H9 (cell line): ENCODE results near the gene ANKRD23. TPM values are rescaled to one million over a fixed set of nuclear protein-coding genes. Genes with fewer than 3 reads are reported as not detected.

Source experiments
- DNase-seq: peaks from one replicate; pipeline ENCODE4 v3.0.0-alpha.2; 2017
- H2AFZ ChIP-seq: one replicate; pipeline ENCODE4 v1.6.1; 2013; ENCODE audit warnings: mild to moderate bottlenecking, low read length, control low read depth, moderate library complexity
- H2AK5ac ChIP-seq: 2 replicates; pipeline ENCODE4 v1.6.1; 2013; ENCODE audit warnings: low read length, control low read depth, mixed read lengths; ENCODE audit not compliant: insufficient read length
- H2BK120ac ChIP-seq: one replicate; pipeline ENCODE4 v1.6.1; 2013; ENCODE audit warnings: low read depth, mild to moderate bottlenecking, low read length, control low read depth, inconsistent platforms; ENCODE audit not compliant: poor library complexity, severe bottlenecking
- H2BK12ac ChIP-seq: 2 replicates; pipeline ENCODE4 v1.6.1; 2013; ENCODE audit warnings: low read length, control low read depth, mixed read lengths, low read depth; ENCODE audit not compliant: insufficient read length
- H2BK15ac ChIP-seq: 2 replicates; pipeline ENCODE4 v1.6.1; 2013; ENCODE audit warnings: low read depth, low read length, control low read depth
- H2BK20ac ChIP-seq: one replicate; pipeline ENCODE4 v1.6.1; 2013; ENCODE audit warnings: low read depth, mild to moderate bottlenecking, low read length, control low read depth, inconsistent platforms; ENCODE audit not compliant: poor library complexity, severe bottlenecking
- H2BK5ac ChIP-seq: 2 replicates; pipeline ENCODE4 v1.6.1; 2013; ENCODE audit warnings: low read length, control low read depth, mixed read lengths; ENCODE audit not compliant: insufficient read length
- H3K14ac ChIP-seq: 2 replicates; pipeline ENCODE4 v1.6.1; 2013; ENCODE audit warnings: low read length, control low read depth; ENCODE audit not compliant: insufficient read depth
- H3K18ac ChIP-seq: 2 replicates; pipeline ENCODE4 v1.6.1; 2013; ENCODE audit warnings: low read depth, mild to moderate bottlenecking, mixed read lengths, low read length, control low read depth; ENCODE audit not compliant: insufficient read length
- H3K23ac ChIP-seq: 2 replicates; pipeline ENCODE4 v1.6.1; 2013; ENCODE audit warnings: low read length, control low read depth, mixed read lengths, low read depth; ENCODE audit not compliant: insufficient read length
- H3K23me2 ChIP-seq: 2 replicates; pipeline ENCODE4 v1.6.1; 2013; ENCODE audit warnings: low read depth, mild to moderate bottlenecking, mixed read lengths, low read length, control low read depth; ENCODE audit not compliant: insufficient read length, poor library complexity, severe bottlenecking
- H3K27ac ChIP-seq: 2 replicates; pipeline ENCODE4 v1.5.1; 2013; ENCODE audit warnings: low read length, control low read depth, mixed read lengths, low read depth; ENCODE audit not compliant: insufficient read length
- H3K27me3 ChIP-seq: 2 replicates; pipeline ENCODE4 v1.6.1; 2013; ENCODE audit warnings: low read length, control low read depth, inconsistent platforms; ENCODE audit not compliant: insufficient read depth
- H3K4ac ChIP-seq: 2 replicates; pipeline ENCODE4 v1.6.1; 2013; ENCODE audit warnings: low read depth, mild to moderate bottlenecking, control low read depth, inconsistent platforms, low read length, moderate library complexity
- H3K4me1 ChIP-seq: 2 replicates; pipeline ENCODE4 v1.6.1; 2013; ENCODE audit warnings: low read length, control low read depth, inconsistent platforms; ENCODE audit not compliant: insufficient read depth
- H3K4me2 ChIP-seq: 2 replicates; pipeline ENCODE4 v1.6.1; 2013; ENCODE audit warnings: low read length, control low read depth, mixed read lengths; ENCODE audit not compliant: insufficient read length, insufficient read depth
- H3K56ac ChIP-seq: 2 replicates; pipeline ENCODE4 v1.6.1; 2013; ENCODE audit warnings: low read depth, mild to moderate bottlenecking, mixed read lengths, low read length, control low read depth; ENCODE audit not compliant: insufficient read length
- H3K79me1 ChIP-seq: 2 replicates; pipeline ENCODE4 v1.6.1; 2013; ENCODE audit warnings: low read depth, mild to moderate bottlenecking, moderate library complexity, low read length, control low read depth, inconsistent platforms; ENCODE audit not compliant: insufficient read depth, poor library complexity, severe bottlenecking
- H3K79me2 ChIP-seq: 2 replicates; pipeline ENCODE4 v1.6.1; 2013; ENCODE audit warnings: low read length, control low read depth, inconsistent platforms; ENCODE audit not compliant: insufficient read depth
- H3K9ac ChIP-seq: 2 replicates; pipeline ENCODE4 v1.6.1; 2013; ENCODE audit warnings: low read length, control low read depth, mixed read lengths; ENCODE audit not compliant: insufficient read length; ENCODE audit errors: extremely low read depth
- H3K9me3 ChIP-seq: one replicate; pipeline ENCODE4 v1.6.1; 2013; ENCODE audit warnings: low read depth, low read length, inconsistent platforms; ENCODE audit not compliant: control insufficient read depth
- H3T11ph ChIP-seq: one replicate; pipeline ENCODE4 v1.6.1; 2013; ENCODE audit warnings: mild to moderate bottlenecking, low read length, control low read depth, inconsistent platforms
- H4K20me1 ChIP-seq: one replicate; pipeline ENCODE4 v1.6.1; 2013; ENCODE audit not compliant: control insufficient read depth, insufficient read length, insufficient read depth
- H4K5ac ChIP-seq: 2 replicates; pipeline ENCODE4 v1.6.1; 2013; ENCODE audit warnings: low read depth, mild to moderate bottlenecking, mixed read lengths, low read length, control low read depth; ENCODE audit not compliant: insufficient read length
- H4K8ac ChIP-seq: replicated peaks from 2 replicates; pipeline ENCODE4 v1.6.1; 2013; ENCODE audit warnings: low read length, control low read depth, mixed read lengths, low read depth; ENCODE audit not compliant: insufficient read length
- H4K91ac ChIP-seq: 2 replicates; pipeline ENCODE4 v1.6.1; 2013; ENCODE audit warnings: low read depth, mild to moderate bottlenecking, moderate library complexity, mixed read lengths, low read length, control low read depth; ENCODE audit not compliant: insufficient read length
- H3K27ac Mint-ChIP-seq, 3 experiments: 2 replicates in 2 of 3; 3 replicates in 1 of 3; pipeline ENCODE4 v1.8.0; 2020 to 2021; ENCODE audit warnings: mixed read lengths in 3 of 3, mild to moderate bottlenecking in 1 of 3, moderate library complexity in 1 of 3
- H3K27me3 Mint-ChIP-seq: 2 replicates; pipeline ENCODE4 v1.8.0; 2021; ENCODE audit warnings: low read depth, mild to moderate bottlenecking, moderate library complexity, mixed read lengths
- H3K36me3 Mint-ChIP-seq, 3 experiments: 2 replicates in 2 of 3; 3 replicates in 1 of 3; pipeline ENCODE4 v1.8.0; 2020 to 2021; ENCODE audit warnings: low read depth in 3 of 3, mixed read lengths in 3 of 3; ENCODE audit not compliant: insufficient read depth in 1 of 3
- H3K4me1 Mint-ChIP-seq, 2 experiments: 2 replicates each; pipeline ENCODE4 v1.8.0; 2020; ENCODE audit warnings: mixed read lengths in 2 of 2
- H3K4me3 Mint-ChIP-seq, 2 experiments: 2 replicates in 1 of 2; 3 replicates in 1 of 2; pipeline ENCODE4 v1.8.0; 2020 to 2021; ENCODE audit warnings: mild to moderate bottlenecking in 2 of 2, mixed read lengths in 2 of 2, moderate library complexity in 1 of 2
- H3K9me3 Mint-ChIP-seq, 2 experiments: 2 replicates in 1 of 2; 3 replicates in 1 of 2; pipeline ENCODE4 v1.8.0; 2020; ENCODE audit warnings: mild to moderate bottlenecking in 2 of 2, mixed read lengths in 2 of 2, moderate library complexity in 1 of 2
- CTCF ChIP-seq: fragments of 200-600 bp; sonication (generic); conservative IDR thresholded peaks from 3 replicates; pipeline ENCODE4 v1.8.0; 2021; ENCODE audit warnings: antibody characterized with exemption, mild to moderate bottlenecking
- WGBS: extraction: QIAGEN DNeasy Blood & Tissue Kit; methylation state at CpG from one replicate; pipeline ENCODE4 v1.1.7; 2013; ENCODE audit warnings: missing lambda C conversion rate, low lambda C conversion rate, mixed read lengths; ENCODE audit not compliant: insufficient read length; ENCODE audit errors: extremely low coverage; 5-methylcytosine and 5-hydroxymethylcytosine counted together
- total RNA-seq: library from RNA; stranded (reverse); gene quantifications from 2 replicates; pipeline ENCODE4 v1.2.1, GENCODE V29; 2021

ANKRD23 gene
- total RNA-seq, 1 experiment from 2014 or later, result 2.4 TPM

- peak; percentile 24; the same call in 1 of the 3 replicates for TF ChIP-seq CTCF
- Histone ChIP-seq H3K27ac (no peak overlapping the region), H3K9ac (peak overlapping the region; percentile 57), H4K8ac (no peak overlapping the region), H4K91ac (no peak overlapping the region), H3K56ac (no peak overlapping the region), H3K23ac (no peak overlapping the region), H3K18ac (peak overlapping the region; percentile 78), H3K4ac (no peak overlapping the region), H2BK120ac (no peak overlapping the region), H3K14ac (peak overlapping the region; percentile 84), H3K79me1 (peaks cover 10% of the 10 kb centered on the region), H2BK5ac (no peak overlapping the region), H3K9me3 (no peaks in the 10 kb centered on the region), H2BK15ac (no peak overlapping the region), H2BK20ac (no peak overlapping the region), H3K4me2 (no peak overlapping the region), H3K79me2 (peaks cover 10% of the 10 kb centered on the region; the same call in 1 of the 2 replicates), H2BK12ac (no peak overlapping the region), H2AK5ac (no peak overlapping the region), H3K23me2 (peaks cover 16% of the 10 kb centered on the region), H4K5ac (no peak overlapping the region), H3T11ph (no peak overlapping the region), H4K20me1 (no peaks in the 10 kb centered on the region), H3K4me1 (peaks cover 3% of the 10 kb centered on the region; the same call in 1 of the 2 replicates), H2AFZ (no peak overlapping the region), H3K27me3 (no peaks in the 10 kb centered on the region)
- H3K4me3 Mint-ChIP-seq, result peak overlapping the region; percentile 84 to 85; a peak in 3 of 5 replicates
- peaks cover 10 to 35% (median 27%) of the 10 kb centered on the region in 3 experiments for H3K36me3 Mint-ChIP-seq
- H3K27ac Mint-ChIP-seq, result no peak overlapping the region
- WGBS, result no CpG with 5 or more reads among the region's 64 CpGs
- no peak for DNase-seq
- H3K9me3 Mint-ChIP-seq, result no peaks in the 10 kb centered on the region
- H3K27me3 Mint-ChIP-seq, result no peaks in the 10 kb centered on the region; the same call in 1 of the 2 replicates
- peaks cover 30 to 38% of the 10 kb centered on the region in 2 experiments for H3K4me1 Mint-ChIP-seq
Measured at GRCh38 chr2:96869281-96869821, 25.5 kb upstream of the ANKRD23 start.
